ENCODE data around the gene ROCK2. TPM values are rescaled to one million over a fixed set of nuclear protein-coding genes. Genes with fewer than 3 reads are reported as not detected.

ROCK2 gene
- total and polyA plus RNA-seq, 2 of the 8 experiments (the other 6 are each of a cell fraction or from before 2014, with no cell fraction given): 2.7 to 29.0 TPM

GRCh38 chr2:11215407-11215806, 129.0 kb downstream of the ROCK2 start:
- H3K14ac ChIP-seq (ENCODE audit: insufficient read length): no peak overlapping the region
- no peak overlapping the region for H2BK20ac ChIP-seq (ENCODE audit: low read length)
- no peak overlapping the region for H3K4ac ChIP-seq (replicated peaks; ENCODE audit: insufficient read length, low read depth, low read length)
- CTCF ChIA-PET (ENCODE audit: partially characterized antibody): interaction anchor here (0.6 to 2.0 kb wide), 3 partner anchors 47 to 202 kb away, joined by 4 to 7 read pairs (median 5); no protein-coding TSS in a partner anchor
- DNase-seq (ENCODE audit: low read depth in 1 of 2, low spot score in 2 of 2): no peak
- no peak overlapping the region for H4K91ac ChIP-seq (replicated peaks; ENCODE audit: insufficient read length, low read length)
- no peak overlapping the region for H2BK12ac ChIP-seq (ENCODE audit: low read depth, low read length)
- no peak overlapping the region for H4K5ac ChIP-seq (ENCODE audit: insufficient read length, low read depth, low read length)
- no peak for FAIRE-seq
- no peak overlapping the region for H4K8ac ChIP-seq (ENCODE audit: extremely low read depth, insufficient read depth, low read length)
- peaks cover 0 to 34% (median 15%) of the 10 kb centered on the region in 4 experiments; a peak in 4 of 8 replicates for H3K36me3 ChIP-seq (ENCODE audit: control insufficient read depth in 2 of 4, insufficient read depth in 4 of 4, low read length in 3 of 4)
- 86% methylated on average over 3 of the region's 3 CpGs; no CpG with 5 or more reads in 1 of the 2 experiments for WGBS, 2 experiments (ENCODE audit: extremely low coverage in 1 of 2, insufficient coverage in 1 of 2, insufficient read length in 1 of 2, insufficient replicate concordance in 2 of 2, low coverage in 1 of 2, low lambda C conversion rate in 2 of 2, missing lambda C conversion rate in 1 of 2)
- no peak overlapping the region for H2BK5ac ChIP-seq (ENCODE audit: low read depth, low read length)
- H2AFZ ChIP-seq (ENCODE audit: low read length): no peak overlapping the region
- H3K27me3 ChIP-seq (replicated peaks in 1 of 4; ENCODE audit: control insufficient read depth in 3 of 4, extremely low read depth in 1 of 4, insufficient read depth in 3 of 4, low read length in 3 of 4): no peaks in the 10 kb centered on the region
- H3K79me1 ChIP-seq (ENCODE audit: low read depth, low read length): no peaks in the 10 kb centered on the region
- no peak overlapping the region for H3K23ac ChIP-seq (ENCODE audit: insufficient read length)
- no peak overlapping the region for H3K4me3 ChIP-seq (ENCODE audit: extremely low read depth in 1 of 4, insufficient read depth in 2 of 4, low read depth in 3 of 4, low read length in 4 of 4)
- H3K9ac ChIP-seq (replicated peaks in 1 of 4; ENCODE audit: extremely low read depth in 1 of 4, low read depth in 3 of 4, low read length in 3 of 4): no peak overlapping the region
- H2BK120ac ChIP-seq (replicated peaks; ENCODE audit: low read depth, low read length): no peak overlapping the region
- POLR2A ChIA-PET (ENCODE audit: partially characterized antibody): no interaction called here
- H3K4me2 ChIP-seq (ENCODE audit: insufficient read depth in 1 of 2, low read depth in 2 of 2, low read length in 2 of 2): no peak overlapping the region
- no peak overlapping the region for H2BK15ac ChIP-seq (ENCODE audit: low read length)
- no peaks in the 10 kb centered on the region for H3K9me3 ChIP-seq (ENCODE audit: insufficient read depth in 2 of 2, low read depth in 1 of 2, low read length in 1 of 2)
- H3K56ac ChIP-seq (replicated peaks; ENCODE audit: insufficient read length, low read depth, low read length): no peak overlapping the region
- no peaks in the 10 kb centered on the region for H3K4me1 ChIP-seq (replicated peaks in 1 of 4; ENCODE audit: control insufficient read depth in 3 of 4, insufficient read depth in 4 of 4, low read length in 3 of 4)
- no peaks in the 10 kb centered on the region for H4K20me1 ChIP-seq (replicated peaks in 1 of 2; ENCODE audit: control insufficient read depth in 1 of 2, insufficient read depth in 2 of 2, low read length in 2 of 2)
- no peaks in the 10 kb centered on the region for H3K79me2 ChIP-seq (ENCODE audit: control insufficient read depth in 1 of 2, insufficient read depth in 2 of 2, low read length in 2 of 2)
- no peaks in the 10 kb centered on the region for H3K23me2 ChIP-seq (ENCODE audit: low read depth, low read length)
- no peak overlapping the region for H3K27ac ChIP-seq (ENCODE audit: low read depth, low read length)
- no peak overlapping the region for H2AK5ac ChIP-seq (ENCODE audit: low read depth, low read length)
- no peak for TF ChIP-seq POU5F1 (IDR thresholded peaks at IDR 0.05; ENCODE audit: low read depth, low read length)
- no peak for TF ChIP-seq HDAC2 (IDR thresholded peaks at IDR 0.05; ENCODE audit: borderline replicate concordance in 1 of 2, low read depth in 2 of 2, low read length in 2 of 2)
- no peak for TF ChIP-seq GTF2F1 (IDR thresholded peaks at IDR 0.05; ENCODE audit: borderline replicate concordance, low read depth, low read length)
- H3K18ac ChIP-seq (ENCODE audit: extremely low read depth, low read length): no peak overlapping the region

Data from H1 (cell line).